RCC 7860 (cell line): Measurements from ENCODE around the gene NR4A1.
A peak's percentile ranks its signal among the peaks of the same experiment; 100 is the strongest.

Source experiments
- DNase-seq: peaks from one replicate; pipeline ENCODE4 v3.0.0-alpha.2; 2015; ENCODE audit warnings: low spot score
- FAIRE-seq: peaks from 2 replicates; lab custom pipeline; 2012; peaks lifted over from hg19 to GRCh38; lab: Jason Lieb, UNC

The NR4A1 gene

DNA sequence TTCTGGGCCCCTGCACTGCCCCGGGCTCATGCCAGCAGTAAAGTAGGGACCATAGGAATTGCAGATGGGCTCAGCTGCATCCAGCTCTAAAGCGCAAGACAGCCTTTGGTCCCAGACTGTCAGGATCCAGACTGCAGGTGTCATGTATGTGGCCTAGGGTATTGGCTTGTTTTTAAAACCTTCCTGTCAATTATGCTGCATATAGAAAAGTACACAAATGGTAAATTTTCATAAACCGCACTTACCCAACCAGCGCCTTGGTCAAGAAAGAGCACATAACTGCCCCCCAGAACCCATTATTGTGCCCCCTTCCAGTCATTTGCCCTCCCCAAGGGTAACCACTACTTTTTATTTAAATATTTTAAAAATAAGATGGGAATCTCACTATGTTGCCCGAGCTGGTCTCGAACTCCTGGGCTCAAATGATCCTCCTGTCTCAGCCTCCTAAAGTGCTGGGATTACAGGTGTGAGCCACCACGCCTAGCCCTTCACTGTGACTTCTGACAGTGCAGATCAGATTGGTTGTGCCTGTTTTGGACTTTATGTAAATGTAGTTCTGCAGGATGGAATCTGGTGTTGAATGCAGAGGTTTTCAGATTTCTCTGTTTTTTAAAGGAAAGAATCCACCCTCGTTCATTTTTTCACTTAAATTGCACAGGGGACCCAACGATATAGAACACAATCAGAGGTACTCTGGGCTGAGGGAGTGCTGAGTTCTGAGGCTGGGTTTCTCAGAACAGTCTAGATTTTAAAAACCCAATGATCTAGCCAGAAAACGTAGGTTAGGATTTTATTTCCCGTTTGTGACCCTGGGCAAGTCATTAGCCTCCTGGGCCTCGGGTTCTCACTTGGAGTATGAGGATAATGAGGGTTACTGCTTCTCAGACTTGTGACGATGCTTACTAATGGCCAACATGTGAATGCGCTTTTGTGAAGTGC is 6.7 kb downstream of the NR4A1 start:
- no peak for FAIRE-seq

GRCh38 chr12:52058631-52059361 is 7.6 kb downstream of the NR4A1 start:
- no peak for FAIRE-seq
- DNase-seq: no peak

More for the DNA sequence above, 6.7 kb downstream of the NR4A1 start:
- no peak for DNase-seq

DNA sequence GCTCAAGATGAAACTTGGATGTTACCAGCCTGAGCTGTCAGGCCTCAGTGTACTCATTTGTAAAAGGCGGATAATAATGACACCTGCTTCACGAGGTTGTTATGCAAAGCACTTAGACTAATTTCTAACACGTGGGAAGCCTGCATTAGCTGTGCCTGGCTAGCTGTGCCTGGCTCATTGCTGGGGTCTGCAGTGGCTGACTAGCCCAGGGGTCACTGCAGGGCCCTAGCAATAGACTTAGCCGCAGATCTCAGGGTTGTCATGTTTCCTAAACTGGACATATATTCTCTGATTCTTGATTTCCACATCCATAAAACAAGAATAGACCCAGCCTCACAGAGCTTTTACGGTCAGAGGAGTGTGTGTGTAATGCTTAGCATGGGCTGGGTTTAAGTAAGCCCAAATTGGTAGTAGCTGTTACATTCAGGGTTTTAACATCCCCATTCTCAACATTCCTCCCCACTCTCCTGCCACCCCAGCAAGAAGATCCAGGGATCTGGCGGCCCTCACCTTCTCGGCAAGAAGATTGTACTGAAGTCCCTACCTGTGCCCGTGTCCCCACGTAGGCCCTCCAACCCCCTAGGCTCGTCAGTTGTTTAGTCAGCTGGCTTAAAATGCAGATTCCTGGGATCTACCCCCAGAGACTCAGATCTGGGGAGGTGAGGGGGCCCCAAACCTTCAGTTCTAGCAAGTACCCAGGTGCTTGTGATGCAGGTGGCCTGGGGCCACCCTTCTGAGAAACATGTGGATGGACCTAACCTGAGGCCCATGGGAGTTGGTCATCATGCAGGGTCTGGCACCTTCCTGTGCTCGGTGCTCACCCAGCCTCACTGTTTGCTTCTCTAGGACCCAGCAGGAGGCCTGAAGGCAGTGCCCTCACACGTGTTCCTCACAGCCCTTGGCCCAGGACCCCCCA is 8.6 kb downstream of the NR4A1 start:
- no peak for DNase-seq
- no peak for FAIRE-seq

- DNase-seq: no peak
- FAIRE-seq: no peak
These were observed 9.4 kb downstream of the NR4A1 start for GRCh38 chr12:52060498-52061177.

DNA sequence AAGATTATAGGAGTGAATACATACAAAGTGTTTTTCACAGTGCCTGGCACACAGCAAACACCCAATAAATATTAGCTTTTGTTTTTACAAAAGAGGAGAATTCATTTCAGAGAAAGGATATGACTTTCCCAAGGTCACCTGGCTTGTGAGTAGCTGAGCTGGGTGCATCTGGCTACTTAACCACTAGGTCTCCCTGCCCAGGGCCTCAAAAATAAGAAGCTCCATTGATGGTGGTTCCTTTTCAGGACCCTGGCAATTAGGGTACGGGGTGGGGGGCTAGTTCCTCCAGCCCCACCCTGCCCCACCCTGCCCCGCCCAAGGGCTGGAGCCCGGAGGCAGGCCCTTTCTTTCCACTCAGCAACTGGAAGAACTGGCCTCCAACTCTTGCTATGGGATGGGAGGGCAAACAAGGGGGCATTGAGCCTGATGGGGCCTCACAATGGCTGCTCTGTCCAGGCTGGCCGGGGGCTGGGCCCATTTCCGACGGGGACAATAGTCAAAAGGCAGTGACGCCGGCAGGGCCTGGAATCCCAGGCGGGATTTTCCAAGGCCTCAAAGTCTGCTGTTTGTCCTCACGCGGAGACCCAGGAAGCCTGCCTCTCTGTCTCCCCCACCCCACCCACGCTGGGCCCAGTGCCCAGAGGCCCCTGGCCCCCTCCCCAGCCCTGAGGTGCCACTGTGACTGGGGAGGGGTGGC is 10.4 kb downstream of the NR4A1 start:
- DNase-seq: no peak
- no peak for FAIRE-seq

- FAIRE-seq (no peak), DNase-seq (no peak)
These were observed 11.2 kb downstream of the NR4A1 start for GRCh38 chr12:52062167-52063081.

DNA sequence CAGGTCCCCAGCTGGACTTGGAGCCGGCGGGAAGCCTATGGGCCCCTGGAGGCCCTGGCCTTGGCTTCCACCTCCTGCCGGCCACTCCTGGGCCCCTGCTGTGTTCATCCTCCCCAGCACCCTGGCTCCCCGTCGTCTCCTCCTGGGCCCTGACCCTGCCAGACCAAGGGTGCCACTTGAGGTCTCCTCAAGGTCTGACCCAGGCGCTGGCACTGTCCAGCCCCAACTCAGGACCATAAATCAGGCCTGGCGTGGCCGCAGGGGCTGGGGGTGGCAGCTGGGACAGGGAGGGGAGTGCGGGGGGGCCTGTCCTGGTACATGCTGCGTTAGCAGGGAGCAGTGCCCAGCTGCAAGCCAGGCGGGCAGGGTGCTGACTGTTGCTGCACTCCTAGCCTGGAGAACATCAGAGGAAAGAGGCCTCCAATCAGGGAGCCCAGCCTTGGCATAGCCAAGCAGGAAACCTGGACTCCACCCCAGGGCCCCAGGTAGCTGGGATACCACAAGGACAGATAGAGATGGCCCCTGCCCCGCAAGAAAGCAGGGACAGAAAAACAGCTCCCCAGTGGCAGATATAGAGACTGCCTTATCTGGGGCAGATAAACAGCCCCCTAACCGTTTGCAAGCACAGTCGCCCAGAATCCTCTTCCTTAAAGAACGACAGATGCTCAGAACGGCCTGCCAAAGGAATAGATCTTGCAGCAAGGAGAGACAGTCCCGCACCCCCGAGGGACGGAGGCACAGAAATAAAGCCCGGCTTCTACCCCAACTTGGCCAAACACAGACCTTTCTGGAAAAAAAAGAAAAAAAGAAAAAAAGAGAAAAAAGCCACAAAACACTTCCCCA is 12.1 kb downstream of the NR4A1 start:
- DNase-seq (no peak), FAIRE-seq (no peak)

GRCh38 chr12:52063981-52064649 is 12.9 kb downstream of the NR4A1 start:
- no peak for FAIRE-seq

GRCh38 chr12:52066346-52067080 is 15.3 kb downstream of the NR4A1 start:
- FAIRE-seq: no peak
- DNase-seq: no peak

More at GRCh38 chr12:52063981-52064649, 12.9 kb downstream of the NR4A1 start:
- no peak for DNase-seq

- DNase-seq: no peak
- no peak for FAIRE-seq
These were observed 15.8 kb downstream of the NR4A1 start for GRCh38 chr12:52067081-52067374.

- DNase-seq (peak; percentile 81), FAIRE-seq (peak; percentile 49)
These were observed 18.3 kb downstream of the NR4A1 start, which contains the start of gene ATG101 for GRCh38 chr12:52069327-52070184. TSS of gene ATG101 (plus strand) at chr12:52069978. CDS start at chr12:52073651, 3,673 bp downstream.

GRCh38 chr12:52070185-52070925 is 19.1 kb downstream of the NR4A1 start:
- DNase-seq (no peak), FAIRE-seq (no peak)

DNA sequence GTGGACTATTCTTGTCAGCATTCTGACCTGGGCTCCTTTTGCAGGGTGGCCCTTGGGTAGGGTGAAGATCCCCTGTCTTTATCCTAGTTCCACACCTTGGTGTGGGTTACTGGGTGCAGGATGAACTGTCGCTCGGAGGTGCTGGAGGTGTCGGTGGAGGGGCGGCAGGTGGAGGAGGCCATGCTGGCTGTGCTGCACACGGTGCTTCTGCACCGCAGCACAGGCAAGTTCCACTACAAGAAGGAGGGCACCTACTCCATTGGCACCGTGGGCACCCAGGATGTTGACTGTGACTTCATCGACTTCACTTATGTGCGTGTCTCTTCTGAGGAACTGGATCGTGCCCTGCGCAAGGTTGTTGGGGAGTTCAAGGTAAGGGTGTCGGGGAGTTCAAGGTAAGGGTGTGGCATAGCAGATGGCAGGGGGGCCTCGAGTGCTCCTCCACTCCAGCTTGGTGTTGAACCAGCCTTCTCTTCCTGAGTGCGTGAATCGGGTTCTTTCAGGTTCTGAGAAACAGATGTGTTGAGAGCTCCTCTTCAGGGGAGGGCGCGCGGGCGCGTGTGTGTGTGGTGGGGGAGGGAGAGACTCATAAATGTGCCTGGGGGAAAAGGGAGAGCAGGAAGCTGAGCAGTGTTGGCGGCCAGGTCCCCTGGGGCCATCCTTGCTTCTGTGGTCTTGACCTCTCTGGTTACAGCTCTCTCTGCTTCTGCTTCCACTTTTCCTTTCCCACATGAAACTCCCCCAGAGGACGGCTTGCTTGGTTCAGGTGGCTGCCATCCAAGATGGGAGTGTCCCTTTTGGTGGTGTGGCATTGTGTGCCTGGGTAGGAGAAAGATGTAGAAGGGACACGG is 22.5 kb downstream of the NR4A1 start:
- DNase-seq (no peak), FAIRE-seq (no peak)
